ENCODE measurements around the gene ITGB3BP. TPM values are rescaled to one million over a fixed set of nuclear protein-coding genes. Genes with fewer than 3 reads are reported as not detected.

The ITGB3BP gene
- total RNA-seq, 1 donor = 48.0 TPM

GRCh38 chr1:63516629-63517028 is 6.4 kb downstream of the ITGB3BP start:
- no peak for DNase-seq (ENCODE audit: low read depth)
- no peak for TF ChIP-seq CTCF (IDR thresholded peaks at IDR 0.05; ENCODE audit: insufficient read depth, low read length)
- no peak overlapping the region for H3K4me3 ChIP-seq (ENCODE audit: low read depth, low read length)

GRCh38 chr1:63512584-63512983 is 10.4 kb downstream of the ITGB3BP start:
- no peak overlapping the region for H3K4me3 ChIP-seq (ENCODE audit: low read depth, low read length)
- no peak for TF ChIP-seq CTCF (IDR thresholded peaks at IDR 0.05; ENCODE audit: insufficient read depth, low read length)
- no peak for DNase-seq (ENCODE audit: low read depth)

GRCh38 chr1:63509718-63510117 is 13.3 kb downstream of the ITGB3BP start:
- H3K4me3 ChIP-seq (ENCODE audit: low read depth, low read length) = no peak overlapping the region
- TF ChIP-seq CTCF (IDR thresholded peaks at IDR 0.05; ENCODE audit: insufficient read depth, low read length) = no peak
- DNase-seq (ENCODE audit: low read depth) = no peak

GRCh38 chr1:63506782-63507181 is 16.2 kb downstream of the ITGB3BP start:
- no peak for TF ChIP-seq CTCF (IDR thresholded peaks at IDR 0.05; ENCODE audit: insufficient read depth, low read length)
- DNase-seq (ENCODE audit: low read depth) = no peak
- no peak overlapping the region for H3K4me3 ChIP-seq (ENCODE audit: low read depth, low read length)

- no peak for DNase-seq (ENCODE audit: low read depth)
- H3K4me3 ChIP-seq (ENCODE audit: low read depth, low read length) = no peak overlapping the region
- TF ChIP-seq CTCF (IDR thresholded peaks at IDR 0.05; ENCODE audit: insufficient read depth, low read length) = no peak
Measured at GRCh38 chr1:63501256-63501655, 21.8 kb downstream of the ITGB3BP start.

- no peak for TF ChIP-seq CTCF (IDR thresholded peaks at IDR 0.05; ENCODE audit: insufficient read depth, low read length)
- no peak for DNase-seq (ENCODE audit: low read depth)
- no peak overlapping the region for H3K4me3 ChIP-seq (ENCODE audit: low read depth, low read length)
Measured at GRCh38 chr1:63498106-63498505, 24.9 kb downstream of the ITGB3BP start.

GRCh38 chr1:63497577-63497976 is 25.4 kb downstream of the ITGB3BP start:
- H3K4me3 ChIP-seq (ENCODE audit: low read depth, low read length) = no peak overlapping the region
- no peak for DNase-seq (ENCODE audit: low read depth)
- TF ChIP-seq CTCF (IDR thresholded peaks at IDR 0.05; ENCODE audit: insufficient read depth, low read length) = no peak
